GM19043 (cell line): Measurements from ENCODE around the gene CAPN7.

Source experiments
- ATAC-seq: cut with Tn5 transposase; IDR thresholded peaks from one replicate; pipeline ENCODE4 v1.9.1; 2021; ENCODE audit warnings: low read depth; ENCODE audit not compliant: unreplicated experiment

CAPN7 gene

GRCh38 chr3:15292765-15293522, 86.9 kb downstream of the CAPN7 start:
- no peak for ATAC-seq

DNA sequence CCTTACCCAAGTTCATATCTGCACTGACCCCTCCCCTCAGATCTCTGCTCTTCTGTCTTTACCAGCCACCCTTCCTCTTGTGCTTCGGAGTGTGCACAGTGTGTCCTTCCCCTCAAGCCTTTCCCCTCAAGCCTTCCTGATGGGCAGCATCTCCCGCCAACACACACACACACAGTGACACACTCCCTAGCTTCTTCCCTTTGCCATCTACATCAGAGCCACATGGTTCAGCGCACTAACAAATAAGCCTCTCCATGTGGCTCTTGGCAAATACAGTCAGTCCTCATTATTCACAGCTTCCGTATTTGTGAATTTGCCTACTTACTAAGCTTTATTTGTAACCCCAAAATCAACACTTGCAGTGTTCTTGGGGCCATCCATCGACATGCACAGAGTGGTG, 88.9 kb downstream of the CAPN7 start:
- no peak for ATAC-seq

- ATAC-seq, result no peak
These were observed 89.5 kb downstream of the CAPN7 start for GRCh38 chr3:15295506-15295905.

GRCh38 chr3:15297608-15298350, 91.7 kb downstream of the CAPN7 start:
- no peak for ATAC-seq

GRCh38 chr3:15298504-15298903, 92.5 kb downstream of the CAPN7 start:
- ATAC-seq, result no peak

GRCh38 chr3:15299036-15299435, 93.0 kb downstream of the CAPN7 start:
- ATAC-seq, result no peak

GRCh38 chr3:15300323-15301078, 94.5 kb downstream of the CAPN7 start:
- ATAC-seq, result no peak

GRCh38 chr3:15301761-15302160, 95.7 kb downstream of the CAPN7 start:
- no peak for ATAC-seq
